SKM-1 treated with dmso at 0.1 percent for 144 hours (cell line): ENCODE measurements around the gene DBN1.

Source experiments
- DNase-seq: peaks from one replicate; lab custom pipeline; 2025; ENCODE audit not compliant: unreplicated experiment; lab: John Stamatoyannopoulos, UW

Gene DBN1

GRCh38 chr5:177475563-177476427, 2.4 kb upstream of the DBN1 start:
- no peak for DNase-seq

- DNase-seq = peak; percentile 11
These were observed 1.6 kb upstream of the DBN1 start for GRCh38 chr5:177474846-177475562.

GRCh38 chr5:177474002-177474476, 605 bp upstream of the DBN1 start:
- no peak for DNase-seq

- no peak for DNase-seq
These were observed 683 bp downstream of the DBN1 start for GRCh38 chr5:177472460-177473442.

- DNase-seq = no peak
These were observed 1.7 kb downstream of the DBN1 start for GRCh38 chr5:177471610-177472356.

- DNase-seq = no peak
These were observed 2.5 kb downstream of the DBN1 start for GRCh38 chr5:177470759-177471536.

- no peak for DNase-seq
These were observed 3.5 kb downstream of the DBN1 start for GRCh38 chr5:177469750-177470525.

GRCh38 chr5:177468685-177469628, 4.5 kb downstream of the DBN1 start:
- no peak for DNase-seq

- no peak for DNase-seq
These were observed 5.1 kb downstream of the DBN1 start for GRCh38 chr5:177468329-177468684.

GRCh38 chr5:177467436-177467835, 6.0 kb downstream of the DBN1 start:
- DNase-seq = no peak

GRCh38 chr5:177466861-177467260, 6.6 kb downstream of the DBN1 start:
- DNase-seq = no peak

- DNase-seq = no peak
These were observed 8.4 kb downstream of the DBN1 start for GRCh38 chr5:177465044-177465443.

GRCh38 chr5:177462021-177462670, 11.3 kb downstream of the DBN1 start:
- peak; percentile 86 for DNase-seq

GRCh38 chr5:177459819-177460628, 13.4 kb downstream of the DBN1 start:
- no peak for DNase-seq

- no peak for DNase-seq
These were observed 14.1 kb downstream of the DBN1 start for GRCh38 chr5:177459357-177459756.

- no peak for DNase-seq
These were observed 14.5 kb downstream of the DBN1 start for GRCh38 chr5:177458912-177459350.
